Measurements from ENCODE around the gene RPS29. TPM values are rescaled to one million over a fixed set of nuclear protein-coding genes. Genes with fewer than 3 reads are reported as not detected.
"Not testable (repeated sequence)": the region's sequence is repeated elsewhere in the genome, so short reads cannot be mapped to it uniquely, and the experiment has no call there.

The RPS29 gene
- total RNA-seq, 1 donor from 2014 or later, result 1,410 TPM

DNA sequence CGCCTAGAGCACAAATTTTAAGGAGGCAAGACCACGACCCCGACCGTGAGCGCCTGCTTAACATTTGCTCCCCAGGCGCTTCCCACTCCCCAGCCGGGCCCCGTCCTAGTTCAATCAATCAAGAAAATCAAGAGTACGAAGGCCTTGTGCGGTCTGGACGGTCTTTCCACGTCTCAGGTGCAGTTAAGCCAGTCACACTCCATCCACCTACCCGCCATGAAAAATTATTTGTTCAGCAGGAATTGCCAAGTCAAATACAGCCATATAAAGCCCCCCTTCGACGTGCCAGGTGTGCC, 12.0 kb upstream of the RPS29 start:
- peak; percentile 26 for ATAC-seq

DNA sequence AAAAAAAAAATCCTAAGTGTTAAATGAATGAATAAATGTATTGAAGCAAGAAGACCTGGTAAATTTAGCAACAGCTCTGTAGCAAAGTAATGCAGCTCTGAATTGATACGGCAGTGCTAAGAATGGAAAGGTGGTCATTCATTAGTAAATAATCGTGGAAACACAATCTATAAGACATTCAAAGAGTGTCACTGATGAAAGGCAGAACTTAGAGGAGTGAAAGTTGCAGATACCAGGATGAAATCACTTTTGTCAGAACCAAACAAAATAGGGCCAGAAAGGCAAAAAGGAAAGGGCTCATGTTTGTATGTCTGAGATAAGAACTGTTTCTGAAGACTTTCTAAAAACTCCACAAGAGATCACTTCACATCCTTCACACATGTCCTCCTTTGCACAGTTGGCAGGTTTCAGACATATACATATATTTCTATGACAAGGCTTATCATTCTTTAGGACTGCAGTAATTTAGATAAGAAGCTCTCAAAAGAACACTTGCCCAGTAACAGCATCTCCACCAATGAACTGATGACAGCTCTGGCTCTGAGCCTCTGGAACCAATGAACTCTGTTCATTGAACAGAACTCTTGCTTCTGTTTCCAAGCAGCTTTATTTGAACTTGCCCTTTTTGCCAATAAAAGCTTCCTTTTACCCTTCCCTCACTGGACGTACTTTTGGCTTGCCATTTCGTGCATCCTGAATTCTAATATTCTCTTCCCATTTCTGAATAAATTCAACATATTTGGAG, 8.3 kb upstream of the RPS29 start:
- no peak for ATAC-seq

DNA sequence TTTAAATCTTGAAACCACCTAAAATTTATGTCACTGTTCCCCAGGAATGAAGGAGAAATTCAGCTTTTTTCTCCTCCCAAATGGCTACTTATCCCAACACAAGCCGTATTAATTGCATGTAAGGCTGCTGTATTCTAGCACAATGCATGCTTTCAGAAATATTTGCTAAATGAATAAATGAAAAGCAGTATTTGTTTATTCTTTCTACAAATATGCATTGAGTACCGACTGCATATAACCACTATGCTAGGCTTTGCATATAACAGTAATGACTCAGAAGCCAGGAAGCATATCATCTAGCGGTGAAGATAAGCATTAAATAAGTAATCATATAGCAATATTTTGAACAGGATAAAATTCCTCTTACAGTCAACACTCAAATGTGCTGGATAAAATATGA, 6.8 kb upstream of the RPS29 start:
- ATAC-seq, result no peak

DNA sequence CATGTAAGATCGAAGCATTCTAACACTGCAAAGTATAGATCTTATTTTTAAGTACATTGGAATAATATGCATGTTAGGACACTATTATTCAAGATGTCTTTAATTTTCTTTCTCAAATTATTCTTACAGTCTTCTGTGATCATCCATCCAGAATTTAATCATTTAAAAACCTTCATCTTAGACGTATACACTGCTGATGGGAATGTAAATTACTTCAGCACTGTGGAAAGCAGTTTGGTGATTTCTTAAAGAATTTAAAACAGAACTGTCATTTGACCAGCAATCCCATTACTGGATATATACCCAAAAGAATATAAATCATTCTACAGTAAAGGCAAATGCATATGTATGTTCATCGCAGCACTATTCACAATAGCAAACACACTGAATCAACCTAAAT, 3.2 kb upstream of the RPS29 start:
- ATAC-seq, result no peak

DNA sequence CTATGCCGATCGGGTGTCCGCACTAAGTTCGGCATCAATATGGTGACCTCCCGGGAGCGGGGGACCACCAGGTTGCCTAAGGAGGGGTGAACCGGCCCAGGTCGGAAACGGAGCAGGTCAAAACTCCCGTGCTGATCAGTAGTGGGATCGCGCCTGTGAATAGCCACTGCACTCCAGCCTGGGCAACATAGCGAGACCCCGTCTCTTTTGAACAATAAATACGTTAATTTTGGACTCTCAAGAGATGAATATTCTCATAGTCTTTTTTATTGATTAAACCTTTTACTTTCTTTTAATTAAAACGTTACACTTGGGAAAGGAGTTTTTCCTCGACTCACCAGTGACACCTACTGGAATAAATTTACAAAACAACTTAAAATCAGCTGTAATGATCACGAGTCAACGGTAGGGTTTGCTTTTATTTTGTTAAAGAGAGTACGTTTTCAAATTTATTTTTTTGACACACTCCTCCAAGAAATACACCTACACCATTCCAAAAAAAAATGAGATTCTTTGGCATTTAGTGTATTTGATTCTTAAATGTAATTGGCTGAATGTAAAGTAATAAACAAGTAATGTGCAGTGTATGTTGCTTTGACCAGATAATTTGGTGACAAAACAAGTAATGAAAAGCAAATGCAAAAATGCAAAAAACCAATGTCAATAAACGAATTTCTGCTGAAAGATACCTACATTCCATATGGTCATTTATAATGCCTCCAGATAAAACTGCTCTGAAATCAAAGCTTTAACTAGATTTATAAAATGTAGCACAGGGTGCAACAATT, 687 bp upstream of the RPS29 start:
- peak; percentile 48 for ATAC-seq

DNA sequence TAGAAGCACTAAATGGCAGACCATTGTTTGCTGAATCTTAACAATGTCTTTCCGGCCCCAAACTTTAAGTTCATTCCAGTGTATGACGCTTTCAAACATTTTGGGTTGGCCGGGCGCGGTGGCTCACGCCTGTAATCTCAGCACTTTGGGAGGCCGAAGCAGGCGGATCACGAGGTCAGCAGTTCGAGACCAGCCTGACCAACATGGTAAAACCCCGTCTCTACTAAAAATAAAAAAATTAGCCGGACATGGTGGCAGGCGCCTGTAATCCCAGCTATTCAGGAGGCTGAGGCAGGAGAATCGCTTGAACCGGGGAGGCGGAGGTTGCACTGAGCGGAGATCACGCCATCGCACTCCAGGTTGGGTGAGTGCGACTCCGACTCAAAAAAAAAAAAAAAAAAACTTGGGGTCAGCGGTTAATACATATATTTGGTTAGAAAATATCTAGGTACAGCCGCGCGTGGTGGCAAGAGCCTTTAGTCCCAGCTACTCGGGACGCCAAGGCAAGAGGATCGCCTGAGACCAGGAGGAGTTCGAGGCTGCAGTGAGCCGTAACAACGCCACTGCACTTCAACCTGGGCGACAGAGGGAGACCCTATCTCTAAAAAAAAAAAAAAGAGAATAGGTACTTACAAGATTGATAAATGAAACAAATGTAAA, 1.1 kb downstream of the RPS29 start:
- ATAC-seq, result not testable (repeated sequence)

DNA sequence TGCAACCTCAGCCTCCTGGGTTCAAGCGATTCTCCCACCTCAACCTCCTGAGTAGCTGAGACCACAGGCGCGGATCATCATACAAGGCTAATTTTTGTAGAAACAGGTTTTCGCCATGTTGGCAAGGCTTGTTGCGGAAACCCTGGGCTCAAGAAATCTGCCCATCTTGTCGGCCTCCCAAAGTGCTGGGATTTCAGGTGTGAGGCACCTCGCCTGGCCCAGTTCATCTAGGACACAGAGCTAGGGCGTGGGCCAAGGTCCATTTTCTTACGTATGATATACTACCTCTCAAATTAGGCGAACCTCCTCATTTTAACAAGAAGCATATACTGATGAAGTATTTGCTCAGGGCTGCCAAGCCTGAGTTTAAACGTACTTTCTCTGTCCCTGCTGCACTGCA, 2.1 kb downstream of the RPS29 start:
- ATAC-seq, result no peak

DNA sequence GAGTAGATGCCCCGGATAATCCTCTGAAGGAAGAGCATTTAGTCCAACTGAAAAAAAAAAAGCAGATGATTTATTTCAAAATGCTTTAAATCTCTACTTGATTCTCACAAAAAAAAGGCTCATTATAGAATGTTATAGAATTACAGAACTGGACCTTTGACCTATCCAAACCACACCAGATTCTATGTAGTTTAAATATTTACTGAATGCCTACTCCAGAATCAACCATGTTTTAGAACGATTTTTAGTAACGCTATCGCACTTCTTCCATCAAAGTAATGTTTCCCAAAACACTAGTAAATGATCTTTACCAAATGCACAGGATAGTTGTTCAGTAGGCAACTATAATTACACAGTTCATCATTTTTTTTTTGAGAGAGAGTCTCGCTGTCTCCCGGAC, 2.6 kb downstream of the RPS29 start:
- no peak for ATAC-seq

DNA sequence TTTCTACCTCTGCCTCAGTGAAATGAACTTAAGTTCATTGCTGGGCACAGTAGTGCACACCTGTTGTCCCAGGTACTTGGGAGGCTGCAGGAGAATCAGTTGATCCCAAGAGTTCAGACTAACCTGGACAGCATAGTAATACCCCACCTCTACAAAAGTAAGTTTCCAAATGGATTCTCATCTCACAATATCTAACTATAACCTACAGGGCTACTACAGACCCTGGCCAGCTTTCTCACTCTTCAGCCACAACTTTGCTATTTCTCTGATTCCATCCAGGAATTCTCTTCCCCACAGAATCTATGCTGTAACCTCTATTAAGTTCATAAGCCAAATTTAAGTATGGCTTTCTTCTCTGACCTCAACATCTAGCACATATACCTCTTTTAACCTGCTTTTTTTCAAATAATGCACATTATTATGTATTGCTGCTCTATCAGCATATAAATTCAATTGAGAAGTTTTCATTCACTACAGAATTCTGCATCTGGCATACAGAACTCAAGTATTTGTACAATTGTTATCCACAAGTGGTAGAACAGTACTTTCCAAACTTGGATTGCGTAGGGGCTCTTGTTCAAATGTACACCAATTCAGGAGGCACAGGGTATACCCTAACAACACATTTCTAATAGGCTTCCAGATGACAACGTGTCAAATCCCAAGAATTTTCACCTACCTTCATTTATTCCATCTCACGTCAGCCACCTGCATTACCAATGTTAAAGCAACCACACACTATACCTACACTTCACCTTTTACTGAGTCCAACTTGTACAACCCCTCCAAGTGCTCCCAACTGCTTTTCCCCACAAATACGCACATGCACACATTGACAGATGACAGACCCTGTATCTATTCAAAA, 3.8 kb downstream of the RPS29 start:
- ATAC-seq, result no peak

DNA sequence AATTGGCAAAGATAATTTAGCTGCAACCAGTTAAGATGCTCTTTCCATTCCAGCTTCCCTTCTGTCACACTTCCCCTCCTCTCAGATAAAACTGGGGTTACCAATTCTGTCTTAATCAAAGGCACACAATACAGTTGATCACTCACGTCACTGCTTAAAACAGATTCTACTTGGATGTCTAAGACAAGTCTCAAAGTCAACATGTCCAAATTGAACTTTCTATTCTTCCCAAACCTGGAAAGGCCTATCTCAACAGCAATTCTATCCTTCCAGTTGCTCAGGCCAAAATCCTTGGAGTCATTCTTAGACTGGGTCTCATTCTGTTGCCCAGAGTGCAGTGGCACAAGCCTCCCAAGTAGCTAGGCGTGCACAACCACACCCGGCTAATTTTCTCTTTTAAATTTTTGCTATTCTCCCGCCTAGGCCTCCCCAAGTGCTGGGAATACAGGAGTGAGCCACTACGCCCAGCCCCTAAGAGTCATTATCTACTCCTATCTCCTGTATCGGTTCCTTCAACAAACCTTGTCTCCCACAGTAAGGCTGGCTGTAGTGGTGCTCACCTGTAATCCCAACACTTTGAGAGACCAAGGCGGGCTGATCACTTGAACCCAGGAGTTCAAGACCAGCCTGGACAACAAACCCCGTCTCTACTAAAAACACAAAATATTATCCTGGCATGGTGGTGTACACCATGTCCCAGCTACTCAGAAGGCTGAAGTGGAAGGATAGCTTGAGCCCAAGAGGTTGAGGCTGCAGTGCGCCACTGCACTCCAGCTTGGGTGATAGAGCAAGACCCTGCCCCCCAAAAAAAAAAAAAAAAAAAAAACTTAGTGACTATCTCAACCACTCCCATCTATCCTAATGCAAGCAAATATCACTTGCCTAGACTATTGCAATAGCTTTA, 4.7 kb downstream of the RPS29 start:
- ATAC-seq, result no peak

DNA sequence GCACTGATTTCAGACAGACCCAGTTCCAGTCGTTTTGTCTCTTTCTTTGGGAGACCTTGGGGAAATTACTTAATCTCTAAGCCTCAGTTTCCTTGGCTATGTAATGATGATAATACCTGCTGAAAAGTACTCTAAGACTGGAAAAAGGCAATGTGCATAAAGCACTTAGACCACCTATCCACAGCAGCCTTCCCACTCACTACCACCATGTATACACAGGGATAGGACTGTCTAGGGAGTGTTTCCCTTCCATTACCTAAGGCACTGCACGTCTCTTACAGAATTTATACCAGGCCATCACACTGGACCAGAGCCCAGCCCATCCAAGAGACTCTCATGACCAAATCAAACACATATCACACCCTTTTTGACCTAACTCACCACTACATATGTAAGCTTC, 6.3 kb downstream of the RPS29 start:
- peak; percentile 6 for ATAC-seq

DNA sequence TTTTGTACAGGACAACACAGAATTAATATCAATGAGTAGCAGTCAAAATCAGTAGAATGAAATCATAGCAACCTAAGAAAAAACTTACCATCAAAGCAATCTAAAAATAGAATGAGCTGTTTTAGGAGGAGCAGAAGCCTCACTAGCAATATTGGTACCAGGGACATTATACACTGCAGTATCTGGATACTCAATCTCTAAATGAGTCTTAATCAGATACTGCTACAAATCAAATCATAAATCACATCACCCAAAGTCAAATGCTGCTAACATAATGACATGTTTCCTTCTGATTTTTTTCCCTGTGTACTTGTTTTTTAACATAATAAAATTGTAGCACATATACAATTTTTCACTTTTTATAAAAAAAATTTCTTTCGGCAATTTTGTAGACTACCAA, 8.0 kb downstream of the RPS29 start:
- ATAC-seq, result no peak

DNA sequence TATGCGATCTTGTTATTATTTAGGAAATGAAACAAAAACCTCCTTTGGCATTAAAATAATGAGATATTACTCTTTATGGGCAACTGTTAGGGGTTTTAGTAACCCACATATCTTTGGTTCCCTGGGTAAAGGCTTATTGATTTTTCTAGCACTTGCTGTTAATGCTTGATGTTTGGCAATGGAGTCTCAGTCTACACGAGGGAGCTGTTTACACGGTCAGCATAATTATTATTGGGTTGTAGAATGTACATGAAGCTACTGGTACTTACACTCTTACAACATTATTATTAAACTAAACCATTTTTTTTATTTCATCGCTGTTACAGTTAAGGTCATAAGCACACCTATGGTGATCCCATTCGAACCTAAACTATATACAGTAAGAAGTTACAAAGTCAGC, 12.1 kb downstream of the RPS29 start:
- ATAC-seq, result no peak

DNA sequence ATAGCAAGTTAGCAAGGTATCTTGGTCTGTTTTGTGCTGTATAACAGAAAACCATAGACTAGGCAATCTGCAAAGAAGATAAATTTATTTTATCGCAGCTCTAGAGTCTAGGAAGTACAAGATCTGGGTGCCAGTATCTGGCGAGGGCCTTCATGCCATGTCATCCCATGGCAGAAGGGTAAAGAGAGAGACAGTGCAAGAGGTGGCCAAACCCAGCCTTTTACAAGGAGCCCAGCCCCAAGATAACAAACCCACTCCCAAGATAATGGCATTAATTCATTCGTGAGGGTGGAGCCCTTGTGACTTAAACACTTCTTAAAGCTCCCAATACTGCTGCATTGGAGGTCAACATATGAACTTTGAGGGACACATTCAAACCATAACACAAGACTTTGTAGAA, 16.9 kb downstream of the RPS29 start:
- no peak for ATAC-seq

DNA sequence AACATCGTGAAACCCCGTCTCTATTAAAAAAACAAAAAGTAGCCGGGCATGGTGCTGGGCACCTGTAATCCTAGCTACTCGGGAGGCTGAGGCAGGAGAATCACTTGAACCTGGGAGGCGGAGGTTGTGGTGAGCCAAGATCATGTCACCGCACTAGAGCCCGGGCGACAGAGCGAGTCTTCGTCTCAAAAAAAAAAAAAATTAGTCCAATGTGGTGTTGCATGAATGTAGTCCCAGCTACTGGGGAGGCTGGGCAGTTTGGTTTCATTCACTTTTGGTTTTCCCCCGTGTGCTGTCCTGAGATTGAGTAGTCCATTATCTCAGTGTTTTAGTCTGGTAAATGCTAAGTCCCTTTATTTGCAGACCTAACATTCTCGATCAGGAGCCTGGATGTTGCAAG, 19.5 kb downstream of the RPS29 start:
- ATAC-seq, result no peak

DNA sequence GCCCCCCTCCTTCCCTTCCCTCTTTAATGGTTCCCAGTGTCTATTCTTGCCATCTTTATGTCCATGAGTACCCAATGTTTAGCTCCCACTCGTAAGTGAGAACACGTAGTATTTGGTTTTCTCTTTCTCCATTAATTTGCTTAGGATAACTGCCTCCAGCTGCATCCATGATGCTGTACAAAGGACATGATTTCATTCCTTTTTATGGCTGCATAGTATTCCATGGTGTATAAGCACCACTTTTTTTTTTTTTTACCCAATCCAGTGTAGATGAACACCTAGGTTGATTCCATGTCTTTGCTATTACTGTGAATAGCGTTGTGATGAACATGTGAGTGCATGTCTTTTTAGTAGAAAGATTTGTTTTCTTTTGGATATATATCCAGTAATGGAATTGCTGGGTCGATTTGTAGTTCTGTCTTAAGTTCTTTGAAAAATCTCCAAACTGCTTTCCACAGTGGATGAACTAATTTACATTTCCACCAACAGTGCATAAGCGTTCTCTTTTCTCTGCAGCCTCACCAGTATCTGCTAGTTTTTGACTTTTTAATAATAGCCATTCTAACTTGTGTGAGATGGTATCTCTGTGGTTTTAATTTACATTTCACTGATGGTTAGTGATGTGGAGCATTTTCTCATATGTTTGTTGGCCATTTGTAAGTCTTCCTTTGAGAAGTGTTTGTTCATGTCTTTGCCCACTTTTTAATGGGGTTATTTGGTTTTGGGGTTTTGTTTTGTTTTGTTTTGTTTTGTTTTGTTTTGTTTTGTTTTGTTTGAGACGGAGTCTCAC, 26.0 kb downstream of the RPS29 start:
- ATAC-seq, result no peak

DNA sequence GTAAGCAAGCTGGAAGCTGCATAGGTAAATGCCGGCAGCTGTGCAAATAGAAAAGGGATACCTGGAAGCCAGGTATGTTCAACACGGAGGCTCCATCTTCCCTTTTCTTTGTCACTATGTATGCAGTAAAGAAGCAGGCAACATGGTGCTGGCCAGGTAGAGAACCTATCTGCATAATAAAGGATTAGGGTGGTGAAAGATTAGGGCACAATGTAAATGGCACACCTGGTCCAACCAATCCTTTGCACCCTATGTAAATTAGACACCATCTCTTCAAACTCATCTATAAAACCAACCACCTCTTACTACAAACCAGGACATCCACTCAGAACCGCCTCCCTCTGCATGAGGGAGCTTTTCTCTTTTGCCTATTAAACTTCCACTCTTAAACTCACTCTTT, 32.3 kb downstream of the RPS29 start:
- no peak for ATAC-seq

DNA sequence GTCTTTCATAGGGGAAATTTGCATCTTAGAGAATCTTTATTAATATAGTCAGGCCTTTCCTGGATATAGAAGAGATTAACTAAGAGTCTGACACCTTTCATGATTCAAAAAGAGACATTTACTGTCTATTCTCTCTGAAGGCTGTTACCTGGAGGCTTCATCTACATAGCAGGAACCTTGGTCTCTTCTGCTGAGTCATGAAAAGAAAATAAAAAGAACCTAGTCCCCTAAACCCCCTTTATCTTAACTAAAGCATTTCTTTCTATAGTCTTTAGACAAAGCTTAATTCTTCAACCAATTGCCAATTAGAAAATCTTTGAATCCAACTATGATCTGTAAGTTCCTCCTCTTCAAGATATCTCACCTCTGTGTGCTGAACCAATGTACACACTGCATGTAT, 33.1 kb downstream of the RPS29 start:
- no peak for ATAC-seq

DNA sequence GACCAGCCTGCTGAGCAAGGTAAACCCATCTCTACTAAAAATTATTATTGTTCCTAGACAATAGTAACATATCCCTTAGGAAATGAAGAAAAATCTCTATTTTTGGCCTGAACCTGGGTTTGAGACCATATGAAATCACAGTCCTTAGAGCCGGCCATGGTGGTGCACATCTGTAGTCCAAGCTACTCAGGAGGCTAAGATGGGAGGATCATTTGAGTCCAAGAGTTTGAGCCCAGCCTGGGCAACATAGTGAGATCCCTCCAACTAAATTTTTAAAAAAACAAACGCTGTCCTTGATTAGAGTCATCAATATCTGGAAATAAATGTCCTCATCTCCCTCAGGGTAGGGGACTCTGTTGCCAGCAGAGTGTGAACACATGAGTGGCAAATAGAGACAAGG, 34.6 kb downstream of the RPS29 start:
- ATAC-seq, result no peak

DNA sequence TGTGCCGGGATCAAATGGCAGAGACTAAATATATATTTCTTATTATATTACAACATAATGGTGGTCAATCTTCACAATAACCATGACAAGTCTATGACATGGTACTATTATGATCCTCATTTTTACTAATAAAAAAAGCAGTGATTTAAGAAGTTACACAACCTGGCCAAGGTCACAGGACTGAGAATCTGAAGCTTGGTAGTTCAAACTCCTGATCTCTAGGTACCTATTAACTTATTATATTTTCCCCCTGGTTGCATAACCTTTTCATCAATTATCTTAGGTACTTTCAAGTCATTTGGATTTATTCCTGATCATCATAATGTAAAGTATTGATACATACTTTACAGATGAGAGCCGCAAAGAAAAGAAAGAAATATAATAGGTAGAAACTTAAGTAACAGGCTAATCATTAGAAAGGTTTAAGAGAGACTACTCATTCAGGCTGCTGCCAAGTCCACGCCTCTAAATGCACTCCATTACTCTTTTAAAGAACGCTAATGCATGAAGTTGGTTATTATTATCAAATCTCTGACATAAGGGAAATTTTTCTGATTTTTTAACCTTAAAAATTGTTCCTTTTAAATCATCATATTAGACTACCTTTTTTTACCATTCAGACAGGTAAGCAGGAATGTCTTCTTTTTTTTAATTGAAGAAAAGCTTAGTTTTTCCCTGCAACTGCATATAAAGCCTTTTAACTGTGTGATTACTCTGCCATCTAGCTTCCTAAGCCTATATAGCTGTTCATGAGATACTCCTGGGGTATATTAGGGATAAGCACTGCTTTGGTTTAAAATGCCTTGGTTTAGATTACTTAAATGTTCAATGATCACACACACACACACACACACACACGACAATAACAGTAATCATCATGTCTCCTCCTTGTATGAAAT, 35.6 kb downstream of the RPS29 start:
- ATAC-seq, result no peak
